Umbilical cord (tissue), 2 donors: ENCODE data around the gene ZDHHC9. TPM values are rescaled to one million over a fixed set of nuclear protein-coding genes. Genes with fewer than 3 reads are reported as not detected.

Experiments
- DNase-seq: peaks from one replicate; pipeline ENCODE4 v3.0.0-alpha.2; 2015; ENCODE audit warnings: low spot score
- total RNA-seq: library from RNA; depleted of rRNA; stranded (reverse); fragments of >200 nt; gene quantifications from one replicate; pipeline ENCODE4 v1.2.3, GENCODE V29; 2014; ENCODE audit warnings: low replicate concordance; ENCODE audit not compliant: insufficient read depth

The ZDHHC9 gene
- total RNA-seq, 1 donor from 2014 or later, result 8.9 TPM

DNA sequence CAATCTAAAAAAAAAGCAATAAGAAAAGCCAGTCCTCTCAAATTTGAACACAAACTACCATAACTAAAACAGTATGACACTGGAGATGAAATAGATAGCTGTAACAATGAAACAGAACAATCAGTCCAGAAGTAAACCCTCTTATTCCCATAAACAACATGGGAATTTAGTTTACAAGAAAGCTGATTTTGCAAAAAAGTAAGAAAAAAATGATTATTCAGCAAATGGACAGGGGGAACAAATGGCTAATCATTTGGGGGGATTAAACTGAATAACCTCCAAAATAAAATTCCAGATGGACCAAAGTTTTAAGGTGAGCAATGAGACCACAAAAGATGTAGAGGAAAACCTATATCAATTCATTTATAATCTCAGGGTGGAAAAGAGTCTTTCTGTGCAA, 80.0 kb downstream of the ZDHHC9 start:
- no peak for DNase-seq

DNA sequence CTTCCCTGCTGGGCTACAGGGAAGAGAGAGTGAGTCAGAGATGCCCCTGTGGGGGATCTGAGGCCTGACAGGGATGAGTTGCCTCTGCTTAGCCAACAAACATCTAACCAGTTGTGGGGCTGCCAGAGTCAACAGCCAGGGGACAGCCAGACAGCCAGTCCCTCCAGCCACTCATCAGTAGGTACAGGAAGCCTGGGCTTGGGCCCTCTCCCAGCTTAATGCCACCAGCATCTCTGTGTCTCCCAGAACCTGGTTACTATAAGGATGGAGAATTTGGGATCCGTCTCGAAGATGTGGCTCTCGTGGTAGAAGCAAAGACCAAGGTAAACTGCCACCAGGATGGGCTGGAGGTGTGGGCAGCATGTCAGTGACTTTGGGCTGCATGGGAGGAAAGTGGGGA, 81.2 kb downstream of the ZDHHC9 start:
- no peak for DNase-seq

DNA sequence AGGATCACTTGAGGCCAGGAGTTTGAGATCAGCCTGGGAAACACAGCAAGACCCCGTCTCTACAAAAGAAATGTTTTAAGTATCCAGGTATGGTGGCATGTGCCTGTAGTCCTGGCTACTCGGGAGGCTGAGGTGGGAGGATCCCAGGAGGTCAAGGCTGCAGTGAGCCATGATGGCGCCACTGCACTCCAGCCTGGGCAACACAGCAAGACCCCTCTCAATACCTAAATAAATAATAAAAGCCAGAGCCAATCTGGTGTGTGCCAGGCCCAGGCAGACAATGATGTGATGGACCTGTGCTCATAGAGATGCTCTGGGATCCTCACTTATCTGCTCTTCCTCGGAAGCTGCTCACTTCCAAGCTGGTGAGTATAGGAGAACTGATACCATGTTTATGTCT, 82.1 kb downstream of the ZDHHC9 start:
- no peak for DNase-seq

DNA sequence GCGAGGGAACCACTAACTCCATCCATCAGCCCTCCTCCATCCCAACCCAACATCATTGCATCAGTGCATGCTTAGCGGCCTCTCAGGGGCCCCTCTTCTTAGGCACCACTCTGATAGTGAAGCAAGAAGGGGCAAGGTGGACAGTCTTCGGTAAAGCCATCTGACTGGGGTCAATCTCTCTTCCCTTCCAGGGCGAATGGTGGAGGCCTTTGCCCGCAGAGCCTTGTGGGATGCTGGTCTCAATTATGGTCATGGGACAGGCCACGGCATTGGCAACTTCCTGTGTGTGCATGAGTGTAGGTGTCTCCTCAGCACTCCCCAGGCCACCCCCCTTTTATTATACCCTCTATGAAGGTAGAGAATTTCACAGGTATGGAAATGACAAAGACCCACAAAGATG, 82.7 kb downstream of the ZDHHC9 start:
- DNase-seq, result no peak

DNA sequence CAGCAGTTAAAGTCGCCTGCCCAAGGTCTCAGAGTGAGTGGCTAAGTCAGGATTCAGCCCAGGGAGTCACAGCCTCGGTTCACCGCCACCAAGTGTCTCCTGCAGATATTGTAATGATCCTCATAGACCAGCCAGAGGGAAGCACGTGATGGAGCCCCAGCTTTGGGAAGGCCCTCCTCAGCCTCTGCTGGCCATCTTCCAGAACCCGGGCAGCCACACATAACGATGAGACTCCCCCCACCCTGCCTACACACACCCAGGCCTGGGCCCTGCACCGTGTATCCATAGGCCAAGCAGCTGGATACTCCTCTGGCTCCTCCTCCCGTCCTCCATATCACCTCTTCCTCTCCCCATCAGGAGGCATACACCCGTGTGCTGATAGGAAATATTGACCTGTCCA, 83.5 kb downstream of the ZDHHC9 start:
- DNase-seq, result no peak

DNA sequence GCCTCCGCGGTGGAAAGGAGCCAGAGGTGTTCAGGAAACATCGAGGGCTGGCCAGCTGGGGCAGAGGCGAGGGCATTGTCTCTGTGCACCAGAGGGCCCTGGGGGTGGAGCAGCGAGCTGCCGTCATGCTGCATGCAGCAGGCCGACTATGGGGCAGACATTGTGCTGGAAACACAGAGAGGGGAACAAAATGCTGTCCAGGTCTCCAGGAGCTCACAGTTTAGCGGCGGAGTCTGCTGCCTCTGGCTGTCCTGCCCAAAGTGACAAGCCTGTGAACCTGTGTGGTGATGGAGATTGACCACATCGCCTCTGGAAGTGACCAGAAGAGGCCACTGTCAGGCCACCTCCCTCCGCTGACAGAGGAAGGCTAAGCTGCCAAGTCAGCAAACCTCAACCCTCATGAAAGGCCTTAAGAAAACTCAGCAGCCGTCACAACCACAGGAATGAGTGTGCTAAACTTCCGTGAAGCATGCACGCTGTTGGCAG, 84.1 kb downstream of the ZDHHC9 start:
- peak; percentile 62 for DNase-seq

DNA sequence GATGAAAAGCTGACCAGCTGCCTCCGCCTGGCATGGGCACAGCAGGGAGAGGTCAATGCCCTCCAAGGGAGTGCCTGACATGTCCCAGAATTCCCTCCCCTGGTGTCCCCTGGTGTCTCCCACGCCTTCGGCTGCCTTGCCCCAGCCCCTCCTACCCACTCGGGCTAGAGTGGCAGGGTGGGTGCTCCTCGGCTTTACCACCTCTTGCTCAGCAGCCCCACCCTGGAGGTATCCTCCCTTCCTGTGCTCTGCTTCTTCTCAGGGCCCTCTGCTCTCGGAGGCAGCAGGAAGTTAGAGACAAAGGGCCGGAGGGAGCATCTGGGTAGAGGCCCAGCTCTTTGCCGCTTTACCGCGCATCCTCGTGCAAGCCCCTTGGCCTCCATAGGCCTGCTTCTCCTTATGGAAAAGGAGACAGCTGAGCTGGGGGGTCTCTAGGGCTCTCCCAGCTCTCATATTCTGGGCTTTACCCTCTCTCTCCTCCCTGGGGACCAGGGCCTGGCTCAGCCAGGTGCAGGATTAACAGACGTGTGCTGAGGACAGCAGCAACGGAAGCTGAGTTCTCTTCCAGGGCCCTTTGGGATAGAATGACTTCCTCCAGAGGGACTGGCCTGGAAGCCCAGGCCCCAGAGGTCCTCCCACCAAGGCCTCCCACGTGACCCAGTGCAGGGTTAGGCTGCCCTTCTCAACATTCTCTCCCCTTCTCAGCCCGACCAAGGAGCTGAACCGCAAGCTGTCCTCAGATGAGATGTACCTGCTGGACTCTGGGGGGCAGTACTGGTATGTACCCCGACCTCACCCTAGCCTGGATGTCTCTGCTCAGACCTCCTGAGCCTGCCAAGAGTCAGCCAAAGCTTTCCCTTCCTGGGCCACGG, 87.7 kb downstream of the ZDHHC9 start:
- no peak for DNase-seq

DNA sequence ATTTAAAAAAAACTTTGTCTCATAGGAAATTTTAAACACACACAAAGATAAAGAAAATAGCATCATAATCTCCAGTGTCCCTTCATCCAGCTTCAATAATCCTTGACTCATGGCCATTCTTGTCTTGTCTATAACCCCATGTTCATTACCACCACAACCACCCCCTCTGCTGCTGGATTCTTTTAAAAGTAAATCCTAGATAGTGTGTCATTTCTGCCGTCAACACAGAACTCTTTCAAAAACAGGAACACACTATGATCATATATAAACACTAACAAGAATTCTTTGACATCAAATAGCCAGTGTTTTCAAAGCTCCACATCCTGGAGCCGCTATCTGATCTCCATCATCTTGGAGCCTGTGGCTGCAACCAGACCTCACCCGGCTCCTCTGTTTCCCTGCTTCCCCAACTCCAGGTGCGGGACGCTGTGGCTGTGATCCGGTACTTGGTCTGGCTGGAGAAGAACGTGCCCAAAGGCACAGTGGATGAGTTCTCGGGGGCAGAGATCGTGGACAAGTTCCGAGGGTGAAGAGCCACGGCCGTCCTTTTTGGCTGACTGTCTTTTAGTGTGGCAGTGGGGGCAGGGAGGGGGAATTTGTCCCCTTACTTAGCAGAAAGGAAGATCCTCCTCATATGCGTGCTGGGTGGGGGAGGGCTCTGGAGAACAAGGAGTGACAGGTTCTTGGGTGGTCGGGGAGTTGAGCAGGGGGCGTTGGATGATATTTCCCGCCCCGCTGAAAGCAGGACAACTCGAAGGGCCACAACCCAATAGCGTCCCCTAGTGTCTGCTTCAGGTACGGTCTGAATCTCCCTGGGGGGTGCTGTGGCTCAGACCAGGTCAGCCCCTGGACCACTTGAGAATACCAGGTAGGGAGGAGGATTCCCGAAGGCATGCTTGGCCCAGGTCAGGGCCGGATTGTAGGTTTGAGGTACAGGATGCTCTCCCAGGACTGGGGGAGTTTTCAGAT, 89.3 kb downstream of the ZDHHC9 start:
- no peak for DNase-seq

Other genes with a start within 250 kb of the ZDHHC9 start
- 1.2 TPM for gene APLN, start 188.9 kb downstream of the ZDHHC9 start, total RNA-seq
- 0.24 TPM for gene XPNPEP2, start 104.9 kb downstream of the ZDHHC9 start, total RNA-seq
- gene SASH3, start 63.9 kb downstream of the ZDHHC9 start, total RNA-seq, result 2.9 TPM
- 9.6 TPM for gene UTP14A, start 62.3 kb upstream of the ZDHHC9 start, total RNA-seq
- 1.4 TPM for gene BCORL1, start 138.7 kb upstream of the ZDHHC9 start, total RNA-seq